SK-N-MC (cell line): Measurements from ENCODE around the gene OPA3.

Experiments used
- EZH2 ChIP-seq: fragments of 200-600 bp; sonication (generic); IDR thresholded peaks from one replicate; pipeline ENCODE4 v1.6.1; 2017; ENCODE audit warnings: antibody characterized with exemption
- FOXP2 ChIP-seq: optimal IDR thresholded peaks from 2 replicates; pipeline ENCODE3; 2011; ENCODE audit warnings: mild to moderate bottlenecking, moderate library complexity; ENCODE audit not compliant: insufficient read depth; ENCODE audit errors: extremely low read length, control extremely low read depth
- POLR2AphosphoS5 ChIP-seq: IDR thresholded peaks from 2 replicates; pipeline ENCODE4 v1.6.1; 2012; ENCODE audit warnings: mild to moderate bottlenecking, low read depth, low read length, borderline replicate concordance

GRCh38 chr19:45598267-45599001, 13.8 kb upstream of the OPA3 start:
- TF ChIP-seq EZH2 (no peak), POLR2AphosphoS5 (no peak), FOXP2 (no peak)
